ENCODE results near the gene TMCC1. TPM values are rescaled to one million over a fixed set of nuclear protein-coding genes. Genes with fewer than 3 reads are reported as not detected.
"Not testable (repeated sequence)": the region's sequence is repeated elsewhere in the genome, so short reads cannot be mapped to it uniquely, and the experiment has no call there.

Gene TMCC1
- total RNA-seq, 4 donors from 2014 or later = 24.3 to 41.7 (median 31.1) TPM

DNA sequence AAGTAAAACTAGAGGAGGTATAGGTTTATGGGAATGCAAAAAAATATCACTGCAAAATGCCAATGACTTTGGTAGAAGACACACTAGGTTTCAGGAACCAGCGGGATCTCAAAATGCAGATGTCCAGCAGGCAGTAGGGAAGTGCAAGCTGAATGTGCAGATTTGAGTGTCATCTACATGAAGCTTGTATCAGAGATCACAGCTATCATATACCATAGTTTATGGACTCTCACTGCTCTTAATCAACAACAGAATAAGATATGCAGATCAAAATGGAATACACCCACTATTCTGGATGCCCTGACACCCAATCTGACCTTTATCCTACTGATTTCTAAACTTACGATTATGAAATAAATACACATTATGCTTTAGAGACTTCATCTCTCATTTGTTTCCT, 27.7 kb downstream of the TMCC1 start:
- Histone ChIP-seq H3K27me3 (no peaks in the 10 kb centered on the region), H3K4me1 (peaks cover 7 to 8% of the 10 kb centered on the region in 2 donors), H3K27ac (no peak overlapping the region), H3K9me3 (no peaks in the 10 kb centered on the region), H3K36me3 (no peaks in the 10 kb centered on the region), H3K4me3 (replicated peaks in 1 of 3) (no peak overlapping the region)
- WGBS, 2 donors = 94 to 95% methylated on average over 2 of the region's 2 CpGs
- no peak for DNase-seq
- TF ChIP-seq, protein P1, sequence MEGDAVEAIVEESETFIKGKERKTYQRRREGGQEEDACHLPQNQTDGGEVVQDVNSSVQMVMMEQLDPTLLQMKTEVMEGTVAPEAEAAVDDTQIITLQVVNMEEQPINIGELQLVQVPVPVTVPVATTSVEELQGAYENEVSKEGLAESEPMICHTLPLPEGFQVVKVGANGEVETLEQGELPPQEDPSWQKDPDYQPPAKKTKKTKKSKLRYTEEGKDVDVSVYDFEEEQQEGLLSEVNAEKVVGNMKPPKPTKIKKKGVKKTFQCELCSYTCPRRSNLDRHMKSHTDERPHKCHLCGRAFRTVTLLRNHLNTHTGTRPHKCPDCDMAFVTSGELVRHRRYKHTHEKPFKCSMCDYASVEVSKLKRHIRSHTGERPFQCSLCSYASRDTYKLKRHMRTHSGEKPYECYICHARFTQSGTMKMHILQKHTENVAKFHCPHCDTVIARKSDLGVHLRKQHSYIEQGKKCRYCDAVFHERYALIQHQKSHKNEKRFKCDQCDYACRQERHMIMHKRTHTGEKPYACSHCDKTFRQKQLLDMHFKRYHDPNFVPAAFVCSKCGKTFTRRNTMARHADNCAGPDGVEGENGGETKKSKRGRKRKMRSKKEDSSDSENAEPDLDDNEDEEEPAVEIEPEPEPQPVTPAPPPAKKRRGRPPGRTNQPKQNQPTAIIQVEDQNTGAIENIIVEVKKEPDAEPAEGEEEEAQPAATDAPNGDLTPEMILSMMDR (IDR thresholded peaks at IDR 0.05) = no peak
- TF ChIP-seq POLR2A (IDR thresholded peaks at IDR 0.05) = no peak
- intact Hi-C loops (cut with DNase I) = no loop called here

DNA sequence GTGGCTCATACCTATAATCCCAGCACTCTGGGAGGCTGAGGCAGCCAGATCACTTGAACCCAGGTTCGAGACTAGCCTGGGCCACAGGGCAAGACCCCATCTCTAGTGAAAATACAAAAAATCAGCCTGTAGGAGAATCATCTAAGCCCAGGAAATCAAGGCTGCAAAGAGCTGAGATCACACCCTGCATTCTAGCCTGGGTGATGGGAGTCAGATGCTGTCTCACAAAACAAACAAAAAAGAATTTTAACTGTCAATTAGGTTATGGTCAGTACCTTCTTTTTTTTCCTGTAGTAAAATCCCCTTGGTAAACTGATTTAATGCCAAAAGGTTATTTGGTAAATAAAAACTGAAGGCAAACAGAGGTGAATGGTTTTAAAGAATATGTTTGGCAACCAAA, 29.0 kb downstream of the TMCC1 start:
- no peak for DNase-seq
- no peaks in the 10 kb centered on the region for H3K27me3 ChIP-seq
- no peaks in the 10 kb centered on the region for H3K9me3 ChIP-seq
- no peaks in the 10 kb centered on the region for H3K36me3 ChIP-seq
- H3K4me3 ChIP-seq (replicated peaks in 1 of 3) = no peak overlapping the region
- H3K4me1 ChIP-seq = peaks cover 3 to 8% of the 10 kb centered on the region in 2 donors
- TF ChIP-seq POLR2A (IDR thresholded peaks at IDR 0.05) = no peak
- TF ChIP-seq, protein P1 (IDR thresholded peaks at IDR 0.05) = no peak
- 88 to 100% methylated on average over 1 of the region's 1 CpG for WGBS, 2 donors
- intact Hi-C loops (cut with DNase I) = no loop called here
- H3K27ac ChIP-seq = no peak overlapping the region

DNA sequence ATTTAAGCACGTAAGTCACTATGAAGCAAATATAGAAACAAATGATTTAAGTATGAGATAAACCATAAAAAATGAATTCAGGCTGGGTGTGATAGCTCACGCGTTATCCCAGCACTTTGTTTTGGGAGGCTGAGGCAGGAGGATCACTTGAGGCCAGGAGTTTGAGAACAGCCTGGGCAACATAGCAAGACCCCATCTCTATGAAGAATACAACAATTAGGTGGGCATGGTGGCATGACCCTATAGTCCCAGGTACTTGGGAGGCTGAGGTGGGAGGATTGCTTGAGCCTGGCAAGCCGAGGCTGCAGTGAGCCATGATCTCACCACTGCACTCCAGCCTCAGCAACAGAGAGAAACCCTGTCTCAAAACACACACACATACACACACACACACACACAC, 34.2 kb downstream of the TMCC1 start:
- TF ChIP-seq POLR2A (IDR thresholded peaks at IDR 0.05) = no peak
- no peak overlapping the region for H3K4me3 ChIP-seq (replicated peaks in 1 of 3)
- no peak for DNase-seq
- H3K27me3 ChIP-seq = no peaks in the 10 kb centered on the region
- no peaks in the 10 kb centered on the region for H3K9me3 ChIP-seq
- H3K27ac ChIP-seq = no peak overlapping the region
- H3K36me3 ChIP-seq = no peaks in the 10 kb centered on the region
- whole genome bisulfite sequencing, 2 donors = 94 to 98% methylated on average over 4 of the region's 4 CpGs
- intact Hi-C loops (cut with DNase I) = no loop called here
- H3K4me1 ChIP-seq = peaks cover 22 to 30% of the 10 kb centered on the region in 2 donors

DNA sequence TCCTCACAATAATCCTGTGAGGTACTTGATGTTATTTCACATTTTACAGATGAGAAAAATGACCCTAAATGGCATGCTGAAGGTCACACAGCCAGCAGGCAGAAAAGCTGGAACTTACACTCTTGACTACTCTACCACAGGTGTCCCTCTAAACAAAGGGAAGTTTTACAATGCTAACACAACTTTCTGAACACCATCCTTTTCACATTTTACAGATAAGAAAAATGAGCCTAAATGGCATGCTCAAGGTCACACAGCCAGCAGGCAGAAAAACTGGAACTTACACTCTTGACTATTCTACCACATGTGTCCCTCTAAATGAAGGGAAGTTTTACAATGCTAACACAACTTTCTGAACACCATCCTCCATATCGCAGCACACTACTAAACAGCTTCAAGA, 35.6 kb downstream of the TMCC1 start:
- Histone ChIP-seq H3K9me3 (no peaks in the 10 kb centered on the region), H3K36me3 (no peaks in the 10 kb centered on the region), H3K27ac (no peak overlapping the region), H3K4me3 (replicated peaks in 1 of 3) (no peak overlapping the region), H3K4me1 (peaks cover 22 to 31% of the 10 kb centered on the region in 2 donors), H3K27me3 (no peaks in the 10 kb centered on the region)
- 97 to 100% methylated on average over 1 of the region's 1 CpG for WGBS, 2 donors
- no peak for TF ChIP-seq POLR2A (IDR thresholded peaks at IDR 0.05)
- TF ChIP-seq, protein P1 (IDR thresholded peaks at IDR 0.05) = no peak
- intact Hi-C loops (cut with DNase I) = no loop called here
- no peak for DNase-seq

DNA sequence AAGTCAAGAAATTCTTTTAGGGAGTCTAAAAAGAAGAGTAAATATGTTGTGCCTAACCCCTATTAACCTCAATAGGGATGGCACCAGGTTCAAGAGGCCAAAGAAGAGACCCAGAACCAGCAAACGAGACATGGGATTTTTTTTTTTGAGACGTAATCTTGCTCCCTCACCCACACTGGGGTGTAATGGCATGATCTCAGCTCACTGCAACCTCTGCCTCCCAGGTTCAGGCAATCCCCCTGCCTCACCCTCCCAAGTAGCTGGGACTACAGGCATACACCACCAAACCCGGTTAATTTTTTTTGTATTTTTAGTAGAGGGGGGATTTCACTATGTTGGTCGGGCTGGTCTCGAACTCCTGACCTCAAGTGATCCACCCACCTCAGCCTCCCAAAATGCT, 36.7 kb downstream of the TMCC1 start:
- peaks cover 22 to 31% of the 10 kb centered on the region in 2 donors for H3K4me1 ChIP-seq

DNA sequence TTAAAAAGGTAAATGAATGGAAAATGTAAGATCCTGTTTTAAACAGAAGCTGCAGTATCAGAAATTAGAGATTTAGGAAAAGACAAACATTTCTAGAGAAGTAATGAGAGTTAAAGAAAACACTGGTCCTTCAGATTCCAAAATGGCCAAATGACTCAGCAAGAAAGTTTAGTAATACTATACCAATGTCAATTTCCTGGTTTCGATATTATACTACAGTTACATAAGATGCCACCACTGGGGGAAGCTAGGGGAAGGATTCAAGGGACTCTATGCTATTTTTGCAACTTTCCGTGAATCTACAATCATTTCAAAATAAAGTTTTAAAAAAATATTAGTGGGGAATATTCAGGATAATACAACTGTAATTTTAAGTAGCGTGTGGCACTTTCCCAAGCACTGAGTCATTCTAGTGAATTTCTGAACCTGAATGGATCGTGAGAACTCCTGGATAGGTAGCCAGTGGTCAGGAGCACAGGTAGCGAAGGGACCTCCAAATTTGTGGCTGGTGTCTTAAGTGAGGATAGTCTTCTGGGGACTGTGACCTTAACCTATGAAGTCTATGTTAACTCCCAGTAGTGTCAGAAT, 37.6 kb downstream of the TMCC1 start:
- 72 to 84% methylated on average over 5 of the region's 5 CpGs for WGBS, 2 donors
- DNase-seq = peak in 1 of 2 donors; percentile 25
- H3K9me3 ChIP-seq = no peaks in the 10 kb centered on the region
- TF ChIP-seq POLR2A (IDR thresholded peaks at IDR 0.05) = no peak
- TF ChIP-seq, protein P1 (IDR thresholded peaks at IDR 0.05) = no peak
- H3K27me3 ChIP-seq = no peaks in the 10 kb centered on the region
- H3K4me1 ChIP-seq = peaks cover 22 to 31% of the 10 kb centered on the region in 2 donors
- no peak overlapping the region for H3K4me3 ChIP-seq (replicated peaks in 1 of 3)
- peak overlapping the region; percentile 40 to 92 (median 66) for H3K27ac ChIP-seq
- intact Hi-C loops (cut with DNase I) = no loop called here
- H3K36me3 ChIP-seq = no peaks in the 10 kb centered on the region

More for the DNA sequence above, 36.7 kb downstream of the TMCC1 start:
- peak overlapping the region in 2 of 3 donors; percentile 40 to 66 for H3K27ac ChIP-seq
- H3K36me3 ChIP-seq; H3K27me3 ChIP-seq; intact Hi-C loops (cut with DNase I); DNase-seq; H3K9me3 ChIP-seq; H3K4me3 ChIP-seq (replicated peaks in 1 of 3): not testable (repeated sequence)
- WGBS, 2 donors = 57 to 60% methylated on average over 5 of the region's 5 CpGs

Data from thyroid gland (tissue), 4 donors.